Subcutaneous abdominal adipose tissue (tissue), 5 donors: Measurements from ENCODE around the gene EEF2K.
A peak's percentile ranks its signal among the peaks of the same experiment; 100 is the strongest.
"Not testable (repeated sequence)": the region's sequence is repeated elsewhere in the genome, so short reads cannot be mapped to it uniquely, and the experiment has no call there.

Experiments
- H3K27ac ChIP-seq: one replicate; pipeline ENCODE4 v1.7.0; 2013; ENCODE audit warnings: low read depth, mild to moderate bottlenecking, inconsistent platforms, low read length, moderate library complexity
- H3K27me3 ChIP-seq, 5 donors: one replicate each; pipeline ENCODE4 v1.7.0; 2013; ENCODE audit warnings: low read length in 5 of 5, inconsistent platforms in 1 of 5; ENCODE audit not compliant: control insufficient read depth in 5 of 5, insufficient read depth in 4 of 5
- H3K36me3 ChIP-seq, 5 donors: one replicate each; pipeline ENCODE4 v1.7.0; 2013; ENCODE audit warnings: low read length in 5 of 5; ENCODE audit not compliant: control insufficient read depth in 5 of 5, insufficient read depth in 5 of 5
- H3K4me1 ChIP-seq, 5 donors: one replicate each; pipeline ENCODE4 v1.7.0; 2013; ENCODE audit warnings: low read length in 5 of 5, mild to moderate bottlenecking in 3 of 5, moderate library complexity in 1 of 5; ENCODE audit not compliant: control insufficient read depth in 5 of 5, insufficient read depth in 5 of 5
- H3K4me3 ChIP-seq, 5 donors: one replicate each; pipeline ENCODE4 v1.7.0; 2013; ENCODE audit warnings: low read length in 5 of 5, low read depth in 1 of 5
- H3K9ac ChIP-seq, 5 donors: one replicate each; pipeline ENCODE4 v1.7.0; 2013; ENCODE audit warnings: low read length in 5 of 5, mild to moderate bottlenecking in 4 of 5, moderate library complexity in 3 of 5
- H3K9me3 ChIP-seq, 5 donors: one replicate each; pipeline ENCODE4 v1.7.0; 2013; ENCODE audit warnings: low read length in 5 of 5; ENCODE audit not compliant: control insufficient read depth in 5 of 5
- donor health status: healthy.
- donor health status: healthy.
- donor health status: healthy.
- donor health status: healthy.
- donor health status: healthy.

The EEF2K gene

GRCh38 chr16:22207715-22208360 is 1.8 kb downstream of the EEF2K start:
- H3K36me3 ChIP-seq = peaks cover 0 to 5% (median 0%) of the 10 kb centered on the region in 5 donors
- no peaks in the 10 kb centered on the region for H3K27me3 ChIP-seq
- H3K27ac ChIP-seq = peak overlapping the region; percentile 92
- peak overlapping the region; percentile 80 to 92 (median 90) for H3K9ac ChIP-seq
- peaks cover 5 to 65% (median 58%) of the 10 kb centered on the region in 5 donors for H3K4me1 ChIP-seq
- H3K9me3 ChIP-seq = peaks cover 0 to 7% (median 3%) of the 10 kb centered on the region in 5 donors
- H3K4me3 ChIP-seq = peak overlapping the region; percentile 81 to 93 (median 89)

- Histone ChIP-seq H3K27me3 (no peaks in the 10 kb centered on the region), H3K4me3 (no peak overlapping the region), H3K9me3 (peaks cover 0 to 7% (median 3%) of the 10 kb centered on the region in 5 donors), H3K4me1 (peaks cover 8 to 73% (median 65%) of the 10 kb centered on the region in 5 donors), H3K27ac (no peak overlapping the region), H3K36me3 (peaks cover 0 to 23% (median 10%) of the 10 kb centered on the region in 5 donors), H3K9ac (no peak overlapping the region)
Observed at GRCh38 chr16:22210285-22210684, 4.2 kb downstream of the EEF2K start.

GRCh38 chr16:22210854-22211253 is 4.8 kb downstream of the EEF2K start:
- Histone ChIP-seq H3K4me3 (no peak overlapping the region), H3K9me3 (peaks cover 0 to 7% (median 3%) of the 10 kb centered on the region in 5 donors), H3K27ac (no peak overlapping the region), H3K36me3 (peaks cover 0 to 25% (median 10%) of the 10 kb centered on the region in 5 donors), H3K27me3 (no peaks in the 10 kb centered on the region), H3K4me1 (peaks cover 8 to 67% (median 61%) of the 10 kb centered on the region in 5 donors), H3K9ac (no peak overlapping the region)

GRCh38 chr16:22213236-22213635 is 7.2 kb downstream of the EEF2K start:
- H3K9ac ChIP-seq = no peak overlapping the region
- no peak overlapping the region for H3K4me3 ChIP-seq
- peaks cover 0 to 27% (median 14%) of the 10 kb centered on the region in 5 donors for H3K36me3 ChIP-seq
- peaks cover 8 to 61% (median 50%) of the 10 kb centered on the region in 5 donors for H3K4me1 ChIP-seq
- H3K27ac ChIP-seq = no peak overlapping the region
- peaks cover 0 to 7% (median 3%) of the 10 kb centered on the region in 5 donors for H3K9me3 ChIP-seq
- H3K27me3 ChIP-seq = no peaks in the 10 kb centered on the region

- Histone ChIP-seq H3K9ac (no peak overlapping the region), H3K36me3 (peaks cover 0 to 28% (median 14%) of the 10 kb centered on the region in 5 donors), H3K27me3 (no peaks in the 10 kb centered on the region), H3K4me1 (peaks cover 11 to 61% (median 49%) of the 10 kb centered on the region in 5 donors), H3K27ac (no peak overlapping the region), H3K4me3 (no peak overlapping the region), H3K9me3 (peaks cover 0 to 7% (median 3%) of the 10 kb centered on the region in 5 donors)
Observed at GRCh38 chr16:22213801-22214200, 7.7 kb downstream of the EEF2K start.

- H3K9me3 ChIP-seq = peaks cover 0 to 7% (median 3%) of the 10 kb centered on the region in 5 donors
- H3K4me1 ChIP-seq = peaks cover 9 to 61% (median 43%) of the 10 kb centered on the region in 5 donors
- H3K9ac ChIP-seq = no peak overlapping the region
- no peak overlapping the region for H3K27ac ChIP-seq
- H3K27me3 ChIP-seq = no peaks in the 10 kb centered on the region
- H3K4me3 ChIP-seq = no peak overlapping the region
- peaks cover 0 to 28% (median 14%) of the 10 kb centered on the region in 5 donors for H3K36me3 ChIP-seq
Observed at GRCh38 chr16:22214402-22214801, 8.3 kb downstream of the EEF2K start.

- H3K27ac ChIP-seq = no peak overlapping the region
Observed at GRCh38 chr16:22214889-22215288, 8.8 kb downstream of the EEF2K start.

GRCh38 chr16:22216191-22216831 is 10.2 kb downstream of the EEF2K start:
- Histone ChIP-seq H3K27me3 (no peaks in the 10 kb centered on the region), H3K4me3 (no peak overlapping the region), H3K9ac (no peak overlapping the region), H3K27ac (no peak overlapping the region), H3K9me3 (no peaks in the 10 kb centered on the region), H3K4me1 (peaks cover 10 to 54% (median 41%) of the 10 kb centered on the region in 5 donors), H3K36me3 (peaks cover 0 to 36% (median 17%) of the 10 kb centered on the region in 5 donors)

More at GRCh38 chr16:22214889-22215288, 8.8 kb downstream of the EEF2K start:
- Histone ChIP-seq H3K9ac (no peak overlapping the region), H3K36me3 (peaks cover 0 to 28% (median 14%) of the 10 kb centered on the region in 5 donors), H3K9me3 (peaks cover 0 to 7% (median 3%) of the 10 kb centered on the region in 5 donors), H3K4me3 (no peak overlapping the region), H3K27me3 (no peaks in the 10 kb centered on the region), H3K4me1 (peaks cover 9 to 59% (median 43%) of the 10 kb centered on the region in 5 donors)

- H3K9me3 ChIP-seq, H3K9ac ChIP-seq, H3K27ac ChIP-seq, H3K27me3 ChIP-seq, H3K4me3 ChIP-seq: not testable (repeated sequence)
- H3K4me1 ChIP-seq = peaks cover 10 to 49% (median 42%) of the 10 kb centered on the region in 5 donors
- H3K36me3 ChIP-seq = peaks cover 0 to 36% (median 14%) of the 10 kb centered on the region in 5 donors
Observed at GRCh38 chr16:22216832-22217225, 10.8 kb downstream of the EEF2K start.
